MG63 (cell line): Measurements from ENCODE around the gene CDHR2. TPM values are rescaled to one million over a fixed set of nuclear protein-coding genes. Genes with fewer than 3 reads are reported as not detected.
"Not testable (repeated sequence)": the region's sequence is repeated elsewhere in the genome, so short reads cannot be mapped to it uniquely, and the experiment has no call there.

ENCODE experiments used
- DNase-seq: peaks from one replicate; pipeline ENCODE4 v3.0.0-alpha.2; 2020
- H3K27me3 ChIP-seq: fragments of 250-450 bp; sonication (Bioruptor Pico); 2 replicates; pipeline ENCODE4 v1.5.1; 2020; ENCODE audit warnings: mild to moderate bottlenecking, moderate library complexity
- H3K36me3 ChIP-seq: fragments of 250-450 bp; sonication (Bioruptor Pico); 2 replicates; pipeline ENCODE4 v1.5.1; 2020; ENCODE audit warnings: mild to moderate bottlenecking, moderate library complexity
- H3K4me3 ChIP-seq: fragments of 250-450 bp; sonication (Bioruptor Pico); 2 replicates; pipeline ENCODE4 v1.5.1; 2020; ENCODE audit warnings: mild to moderate bottlenecking, moderate library complexity
- H3K9me3 ChIP-seq: fragments of 250-450 bp; sonication (Bioruptor Pico); 2 replicates; pipeline ENCODE4 v1.5.1; 2020; ENCODE audit warnings: mild to moderate bottlenecking, moderate library complexity
- total RNA-seq: library from RNA; depleted of rRNA; stranded (reverse); fragments of >200 nt; shearing (Covaris generic); gene quantifications from 2 replicates; pipeline ENCODE4 v1.2.3, GENCODE V29; 2014; ENCODE audit warnings: low replicate concordance

The CDHR2 gene
- total RNA-seq, 1 experiment from 2014 or later: not detected

GRCh38 chr5:176575066-176575465 lies 25.9 kb downstream of the CDHR2 start:
- Histone ChIP-seq H3K9me3 (no peaks in the 10 kb centered on the region), H3K27me3 (peaks cover 15% of the 10 kb centered on the region), H3K36me3 (no peaks in the 10 kb centered on the region), H3K4me3 (no peak overlapping the region)
- DNase-seq: no peak

- no peaks in the 10 kb centered on the region for H3K36me3 ChIP-seq
- no peak overlapping the region for H3K4me3 ChIP-seq
- H3K9me3 ChIP-seq: no peaks in the 10 kb centered on the region
- H3K27me3 ChIP-seq: peaks cover 9% of the 10 kb centered on the region
- DNase-seq: no peak
Measured at GRCh38 chr5:176575488-176576422, 26.6 kb downstream of the CDHR2 start.

GRCh38 chr5:176577312-176578176 lies 28.4 kb downstream of the CDHR2 start:
- Histone ChIP-seq H3K27me3 (peaks cover 5% of the 10 kb centered on the region; the same call in 1 of the 2 replicates), H3K4me3 (no peak overlapping the region), H3K36me3 (no peaks in the 10 kb centered on the region), H3K9me3 (no peaks in the 10 kb centered on the region)
- DNase-seq: no peak

GRCh38 chr5:176578391-176578808 lies 29.3 kb downstream of the CDHR2 start:
- Histone ChIP-seq H3K36me3 (no peaks in the 10 kb centered on the region), H3K9me3 (no peaks in the 10 kb centered on the region), H3K27me3 (0 out of 2 replicates have a peak, but pooled peaks cover 2% of the 10 kb centered on the region), H3K4me3 (no peak overlapping the region)
- peak; percentile 33 for DNase-seq

GRCh38 chr5:176579323-176579722 lies 30.2 kb downstream of the CDHR2 start:
- peak; percentile 97 for DNase-seq
- H3K36me3 ChIP-seq: no peaks in the 10 kb centered on the region
- H3K4me3 ChIP-seq: no peak overlapping the region
- peaks cover 4% of the 10 kb centered on the region for H3K9me3 ChIP-seq
- no peaks in the 10 kb centered on the region for H3K27me3 ChIP-seq

- no peak overlapping the region for H3K4me3 ChIP-seq
Measured at GRCh38 chr5:176581361-176581760, 32.2 kb downstream of the CDHR2 start.

GRCh38 chr5:176583076-176583475 lies 33.9 kb downstream of the CDHR2 start:
- Histone ChIP-seq H3K4me3 (no peak overlapping the region), H3K9me3 (peaks cover 28% of the 10 kb centered on the region), H3K27me3 (no peaks in the 10 kb centered on the region), H3K36me3 (no peaks in the 10 kb centered on the region)
- DNase-seq: no peak

More at GRCh38 chr5:176581361-176581760, 32.2 kb downstream of the CDHR2 start:
- no peaks in the 10 kb centered on the region for H3K27me3 ChIP-seq
- no peak for DNase-seq
- H3K9me3 ChIP-seq: peaks cover 24% of the 10 kb centered on the region
- H3K36me3 ChIP-seq: no peaks in the 10 kb centered on the region

GRCh38 chr5:176587398-176587797 lies 38.3 kb downstream of the CDHR2 start:
- Histone ChIP-seq H3K27me3 (no peaks in the 10 kb centered on the region), H3K4me3 (no peak overlapping the region), H3K9me3 (peaks cover 31% of the 10 kb centered on the region), H3K36me3 (no peaks in the 10 kb centered on the region)
- DNase-seq: no peak

- H3K9me3 ChIP-seq: peaks cover 31% of the 10 kb centered on the region
- no peak overlapping the region for H3K4me3 ChIP-seq
- H3K27me3 ChIP-seq: no peaks in the 10 kb centered on the region
- no peak for DNase-seq
- no peaks in the 10 kb centered on the region; the same call in 1 of the 2 replicates for H3K36me3 ChIP-seq
Measured at GRCh38 chr5:176588297-176588696, 39.2 kb downstream of the CDHR2 start.

GRCh38 chr5:176589039-176589769 lies 40.1 kb downstream of the CDHR2 start:
- H3K27me3 ChIP-seq: no peaks in the 10 kb centered on the region
- peaks cover 28% of the 10 kb centered on the region for H3K9me3 ChIP-seq
- no peak overlapping the region for H3K4me3 ChIP-seq
- no peak for DNase-seq
- no peaks in the 10 kb centered on the region; the same call in 1 of the 2 replicates for H3K36me3 ChIP-seq

- Histone ChIP-seq H3K36me3 (no peaks in the 10 kb centered on the region; the same call in 1 of the 2 replicates), H3K27me3 (no peaks in the 10 kb centered on the region), H3K9me3 (peaks cover 19% of the 10 kb centered on the region), H3K4me3 (no peak overlapping the region)
- DNase-seq: no peak
Measured at GRCh38 chr5:176590035-176590717, 41.0 kb downstream of the CDHR2 start.

GRCh38 chr5:176591667-176592066 lies 42.5 kb downstream of the CDHR2 start:
- H3K4me3 ChIP-seq, H3K27me3 ChIP-seq, DNase-seq, H3K9me3 ChIP-seq, H3K36me3 ChIP-seq: not testable (repeated sequence)

- peaks cover 3% of the 10 kb centered on the region; the same call in 1 of the 2 replicates for H3K9me3 ChIP-seq
- H3K27me3 ChIP-seq: no peaks in the 10 kb centered on the region
- DNase-seq: no peak
Measured at GRCh38 chr5:176592573-176592972, 43.4 kb downstream of the CDHR2 start.

GRCh38 chr5:176593273-176593869 lies 44.2 kb downstream of the CDHR2 start:
- Histone ChIP-seq H3K9me3 (peaks cover 3% of the 10 kb centered on the region; the same call in 1 of the 2 replicates), H3K27me3 (no peaks in the 10 kb centered on the region), H3K36me3 (peaks cover 1% of the 10 kb centered on the region), H3K4me3 (no peak overlapping the region)
- no peak for DNase-seq

More at GRCh38 chr5:176592573-176592972, 43.4 kb downstream of the CDHR2 start:
- H3K36me3 ChIP-seq: no peaks in the 10 kb centered on the region; the same call in 1 of the 2 replicates
- no peak overlapping the region for H3K4me3 ChIP-seq

- DNase-seq: no peak
- no peak overlapping the region for H3K4me3 ChIP-seq
- no peaks in the 10 kb centered on the region for H3K27me3 ChIP-seq
- peaks cover 10% of the 10 kb centered on the region for H3K36me3 ChIP-seq
- H3K9me3 ChIP-seq: peaks cover 3% of the 10 kb centered on the region; the same call in 1 of the 2 replicates
Measured at GRCh38 chr5:176594554-176594953, 45.4 kb downstream of the CDHR2 start.
